Measurements from ENCODE around the gene C1orf74. TPM values are rescaled to one million over a fixed set of nuclear protein-coding genes. Genes with fewer than 3 reads are reported as not detected.

C1orf74 gene
- 1 to 10 TPM; 2.8 to 3.7 TPM for total RNA-seq

GRCh38 chr1:209784265-209785169, at the start of gene C1orf74:
TSS of gene C1orf74 (minus strand) at chr1:209784559. CDS start at chr1:209783634, 925 bp downstream.

GRCh38 chr1:209827384-209828262, 43.3 kb upstream of the C1orf74 start, which contains the start of gene UTP25:
TSS of gene UTP25 (plus strand) at chr1:209827972. CDS start at chr1:209828064, 92 bp downstream.

GRCh38 chr1:209805875-209806760, 21.8 kb upstream of the C1orf74 start, which contains the start of gene IRF6:
TSS of gene IRF6 (minus strand) at chr1:209806142. CDS start at chr1:209801413, 4,729 bp downstream.

GRCh38 chr1:209755926-209756614, 28.3 kb downstream of the C1orf74 start, which contains the start of gene TRAF3IP3:
TSS of gene TRAF3IP3 (plus strand) at chr1:209756053. CDS start at chr1:209760040, 3,987 bp downstream.

Other genes starting within 250 kb of the C1orf74 start
- gene CAMK1G, start 200.8 kb downstream of the C1orf74 start, total RNA-seq, result not detected
- 1 to 10 TPM; 2.0 to 2.4 TPM for gene LAMB3, start 132.1 kb downstream of the C1orf74 start, total RNA-seq
- gene G0S2, start 109.1 kb downstream of the C1orf74 start, total RNA-seq, result not detected
- gene HSD11B1, start 79.7 kb downstream of the C1orf74 start, total RNA-seq, result not detected
- gene TRAF3IP3, start 28.5 kb downstream of the C1orf74 start, total RNA-seq, result not detected
- 1 to 10 TPM in 1 of 2 donors, under 1 TPM in 1; 1.00 to 1.7 TPM for gene IRF6, start 21.6 kb upstream of the C1orf74 start, total RNA-seq
- gene UTP25, start 43.4 kb upstream of the C1orf74 start, total RNA-seq, result 10 to 100 TPM; 12.7 to 14.0 TPM
- gene SYT14, start 153.7 kb upstream of the C1orf74 start, total RNA-seq, result 10 to 100 TPM; 27.3 to 36.1 TPM